PFSK-1 (cell line): ENCODE results near the gene CYBA.

Experiments used
- POLR2AphosphoS5 ChIP-seq: IDR thresholded peaks from 2 replicates; pipeline ENCODE4 v1.6.1; 2012; ENCODE audit warnings: low read depth, mild to moderate bottlenecking, control low read depth, low read length, moderate library complexity
- TAF1 ChIP-seq: IDR thresholded peaks from 2 replicates; pipeline ENCODE4 v1.6.1; 2012; ENCODE audit warnings: low read length, control low read depth, borderline replicate concordance; ENCODE audit not compliant: insufficient read depth

DNA sequence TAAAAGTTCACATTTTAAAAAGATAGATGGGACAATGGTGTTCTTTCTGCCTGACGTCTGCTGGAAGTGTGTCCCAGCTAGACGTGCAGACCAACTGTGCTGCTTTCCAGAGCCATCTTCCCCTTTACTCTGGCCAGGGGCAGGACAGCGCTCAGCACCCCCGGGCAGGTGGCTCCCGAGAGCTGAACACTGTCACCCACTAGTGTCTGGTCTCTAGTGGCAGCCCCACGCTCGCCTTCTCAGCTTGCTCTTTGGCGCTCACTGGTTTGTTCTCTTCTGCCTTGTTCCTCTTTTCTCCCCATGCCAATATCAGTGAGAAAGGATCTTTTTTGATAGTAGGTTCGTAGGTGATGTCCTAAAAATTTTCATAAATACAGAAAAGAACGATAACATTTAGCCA is 54.9 kb downstream of the CYBA start:
- no peak for TF ChIP-seq TAF1
- TF ChIP-seq POLR2AphosphoS5, result no peak
